ENCODE measurements around the gene ZNF536. TPM values are rescaled to one million over a fixed set of nuclear protein-coding genes. Genes with fewer than 3 reads are reported as not detected.

Gene ZNF536
- total and polyA plus RNA-seq, 12 donors, result 2.3 to 10.8 (median 6.4) TPM

DNA sequence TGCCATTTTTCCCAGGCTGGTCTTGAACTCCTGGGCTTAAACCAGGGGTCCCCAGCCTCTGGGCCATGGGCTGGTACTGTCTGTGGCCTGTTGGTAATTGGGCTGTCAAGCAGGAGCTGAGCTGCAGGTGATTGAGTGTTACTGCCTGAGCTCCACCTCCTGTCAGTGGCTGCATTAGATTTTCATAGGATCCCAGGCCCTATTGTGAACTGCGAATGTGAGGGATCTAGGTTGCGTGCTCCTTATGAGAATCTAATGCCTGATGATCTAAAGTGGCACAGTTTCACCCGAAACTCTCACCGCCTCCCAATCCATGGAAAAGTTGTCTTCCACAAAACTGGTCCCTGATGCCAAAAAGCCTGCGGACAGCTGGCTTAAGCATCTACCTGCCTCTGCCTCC, 16.6 kb upstream of the ZNF536 start:
- 76 to 89% (median 81%) methylated on average over 5 of the region's 5 CpGs for WGBS, 4 donors
- Histone ChIP-seq H3K4me3 (no peak overlapping the region), H3K9me3 (replicated peaks in 1 of 3) (no peaks in the 10 kb centered on the region), H3K27me3 (no peaks in the 10 kb centered on the region), H3K27ac (no peak overlapping the region), H3K4me1 (replicated peaks in 1 of 2) (peaks cover 0 to 8% of the 10 kb centered on the region in 2 donors), H3K36me3 (replicated peaks in 1 of 2) (no peaks in the 10 kb centered on the region)
- TF ChIP-seq, protein P1, sequence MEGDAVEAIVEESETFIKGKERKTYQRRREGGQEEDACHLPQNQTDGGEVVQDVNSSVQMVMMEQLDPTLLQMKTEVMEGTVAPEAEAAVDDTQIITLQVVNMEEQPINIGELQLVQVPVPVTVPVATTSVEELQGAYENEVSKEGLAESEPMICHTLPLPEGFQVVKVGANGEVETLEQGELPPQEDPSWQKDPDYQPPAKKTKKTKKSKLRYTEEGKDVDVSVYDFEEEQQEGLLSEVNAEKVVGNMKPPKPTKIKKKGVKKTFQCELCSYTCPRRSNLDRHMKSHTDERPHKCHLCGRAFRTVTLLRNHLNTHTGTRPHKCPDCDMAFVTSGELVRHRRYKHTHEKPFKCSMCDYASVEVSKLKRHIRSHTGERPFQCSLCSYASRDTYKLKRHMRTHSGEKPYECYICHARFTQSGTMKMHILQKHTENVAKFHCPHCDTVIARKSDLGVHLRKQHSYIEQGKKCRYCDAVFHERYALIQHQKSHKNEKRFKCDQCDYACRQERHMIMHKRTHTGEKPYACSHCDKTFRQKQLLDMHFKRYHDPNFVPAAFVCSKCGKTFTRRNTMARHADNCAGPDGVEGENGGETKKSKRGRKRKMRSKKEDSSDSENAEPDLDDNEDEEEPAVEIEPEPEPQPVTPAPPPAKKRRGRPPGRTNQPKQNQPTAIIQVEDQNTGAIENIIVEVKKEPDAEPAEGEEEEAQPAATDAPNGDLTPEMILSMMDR (IDR thresholded peaks at IDR 0.05), result no peak
- no peak for TF ChIP-seq POLR2A (IDR thresholded peaks at IDR 0.05)
- no peak for DNase-seq
- intact Hi-C loops (cut with DNase I), result no loop called here

DNA sequence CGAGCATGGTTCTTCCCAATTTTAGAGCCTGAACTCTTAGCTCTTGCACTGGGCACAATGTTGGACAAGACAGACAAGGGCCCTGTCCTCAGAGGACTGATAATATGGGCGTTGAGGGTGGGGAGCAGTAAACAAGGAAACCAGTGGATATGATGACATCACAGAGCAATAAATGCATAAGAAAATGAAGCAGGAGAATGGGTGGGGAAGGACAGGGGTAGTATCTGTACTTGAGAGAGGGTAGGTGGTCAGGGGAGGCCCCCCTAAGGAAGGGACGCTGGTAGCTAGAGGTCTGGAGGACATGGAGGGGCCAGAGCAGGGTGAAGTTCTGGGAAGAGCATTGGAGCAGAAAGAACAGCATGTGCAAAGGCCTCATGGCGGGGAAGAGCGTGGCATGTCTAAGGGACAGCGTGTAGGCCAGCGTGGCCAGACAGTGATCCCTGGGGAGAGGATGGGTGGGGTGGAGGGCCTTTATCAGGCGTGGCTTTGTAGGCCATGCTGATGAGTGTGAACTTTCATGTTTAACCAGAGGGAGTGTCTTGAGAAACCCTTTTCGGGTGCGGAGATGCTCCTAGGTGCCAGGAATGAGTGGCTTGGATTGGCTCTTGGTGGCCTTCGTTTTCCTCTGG, 15.1 kb upstream of the ZNF536 start:
- no peaks in the 10 kb centered on the region for H3K27me3 ChIP-seq
- 81 to 89% (median 85%) methylated on average over 9 to 11 of the region's 11 CpGs for WGBS, 4 donors
- intact Hi-C loops (cut with DNase I), result no loop called here
- H3K4me3 ChIP-seq, result no peak overlapping the region
- H3K27ac ChIP-seq, result no peak overlapping the region
- TF ChIP-seq, protein P1 (IDR thresholded peaks at IDR 0.05), result no peak
- TF ChIP-seq POLR2A (IDR thresholded peaks at IDR 0.05), result no peak
- no peaks in the 10 kb centered on the region for H3K9me3 ChIP-seq (replicated peaks in 1 of 3)
- H3K36me3 ChIP-seq (replicated peaks in 1 of 2), result no peaks in the 10 kb centered on the region
- DNase-seq, result no peak
- peaks cover 0 to 6% of the 10 kb centered on the region in 2 donors for H3K4me1 ChIP-seq (replicated peaks in 1 of 2)

DNA sequence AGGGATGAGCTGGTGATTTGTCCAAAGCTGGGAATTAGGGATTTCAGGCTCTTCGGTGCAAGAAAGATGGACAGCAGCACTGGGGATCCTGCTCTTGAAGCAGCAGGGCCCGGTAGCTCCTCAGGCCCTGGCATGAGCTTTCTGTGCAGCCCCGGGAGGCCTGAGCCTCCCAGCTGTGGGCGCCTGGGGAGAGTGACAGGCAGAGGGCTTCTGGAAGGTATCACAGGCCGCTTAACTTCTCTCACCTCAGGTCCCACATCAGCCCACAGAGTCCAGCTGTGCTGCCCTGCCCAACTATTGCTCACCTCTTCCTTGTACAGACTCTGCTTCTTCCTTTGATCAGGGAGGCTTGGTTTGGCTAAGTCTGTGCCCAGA, 14.6 kb upstream of the ZNF536 start:
- Histone ChIP-seq H3K36me3 (replicated peaks in 1 of 2) (no peaks in the 10 kb centered on the region), H3K9me3 (replicated peaks in 1 of 3) (no peaks in the 10 kb centered on the region), H3K27ac (no peak overlapping the region), H3K27me3 (no peaks in the 10 kb centered on the region), H3K4me3 (no peak overlapping the region), H3K4me1 (replicated peaks in 1 of 2) (peaks cover 0 to 1% of the 10 kb centered on the region in 2 donors)
- 75 to 100% (median 95%) methylated on average over 3 to 5 of the region's 5 CpGs for WGBS, 4 donors
- TF ChIP-seq, protein P1 (IDR thresholded peaks at IDR 0.05), result no peak
- TF ChIP-seq POLR2A (IDR thresholded peaks at IDR 0.05), result no peak
- DNase-seq, result no peak
- intact Hi-C loops (cut with DNase I), result no loop called here

DNA sequence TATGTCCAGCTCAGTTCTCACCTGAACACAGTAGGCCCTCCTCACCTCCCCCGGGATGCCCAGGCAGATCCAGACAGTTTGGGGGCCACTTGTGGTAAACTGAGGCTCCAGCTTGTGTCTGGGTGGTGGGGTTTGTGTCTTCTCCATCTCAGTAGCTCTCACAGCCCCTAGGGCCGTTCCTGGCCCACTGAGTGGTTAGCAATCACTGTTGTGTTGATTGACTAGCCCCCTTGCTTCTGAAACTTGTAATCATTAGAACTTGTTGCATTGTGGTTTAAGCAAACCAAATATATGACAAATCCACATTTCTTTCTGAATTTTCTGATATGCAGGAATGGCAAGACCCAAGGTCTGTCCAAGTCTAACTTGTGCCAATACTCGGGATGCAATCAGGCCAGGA, 13.9 kb upstream of the ZNF536 start:
- no peak overlapping the region for H3K27ac ChIP-seq

More for the DNA sequence above, 13.9 kb upstream of the ZNF536 start:
- 76 to 89% (median 82%) methylated on average over 3 of the region's 3 CpGs for WGBS, 4 donors
- intact Hi-C loops (cut with DNase I), result no loop called here
- TF ChIP-seq, protein P1 (IDR thresholded peaks at IDR 0.05), result no peak
- TF ChIP-seq POLR2A (IDR thresholded peaks at IDR 0.05), result no peak
- no peaks in the 10 kb centered on the region for H3K27me3 ChIP-seq
- H3K36me3 ChIP-seq (replicated peaks in 1 of 2), result no peaks in the 10 kb centered on the region
- H3K9me3 ChIP-seq (replicated peaks in 1 of 3), result no peaks in the 10 kb centered on the region
- no peaks in the 10 kb centered on the region for H3K4me1 ChIP-seq (replicated peaks in 1 of 2)
- H3K4me3 ChIP-seq, result no peak overlapping the region
- no peak for DNase-seq
